NCI-H2029 treated with DMSO at 0.1 percent for 48 hours (cell line): Measurements from ENCODE around the gene FHOD3.

Experiments used
- DNase-seq: peaks from one replicate; lab custom pipeline; 2025; lab: John Stamatoyannopoulos, UW

Gene FHOD3

GRCh38 chr18:36481201-36481657 is 183.7 kb downstream of the FHOD3 start:
- DNase-seq: no peak

- no peak for DNase-seq
Measured at GRCh38 chr18:36481935-36482334, 184.4 kb downstream of the FHOD3 start.

- no peak for DNase-seq
Measured at GRCh38 chr18:36484591-36484990, 187.1 kb downstream of the FHOD3 start.

- DNase-seq: no peak
Measured at GRCh38 chr18:36485772-36486171, 188.3 kb downstream of the FHOD3 start.

GRCh38 chr18:36488131-36488530 is 190.6 kb downstream of the FHOD3 start:
- no peak for DNase-seq

- no peak for DNase-seq
Measured at GRCh38 chr18:36490897-36491296, 193.4 kb downstream of the FHOD3 start.

GRCh38 chr18:36492604-36493329 is 195.3 kb downstream of the FHOD3 start:
- DNase-seq: no peak

- DNase-seq: no peak
Measured at GRCh38 chr18:36493349-36494159, 196.0 kb downstream of the FHOD3 start.

GRCh38 chr18:36494160-36494437 is 196.6 kb downstream of the FHOD3 start:
- DNase-seq: no peak

GRCh38 chr18:36496022-36496421 is 198.5 kb downstream of the FHOD3 start:
- no peak for DNase-seq

GRCh38 chr18:36499938-36500337 is 202.4 kb downstream of the FHOD3 start:
- no peak for DNase-seq

GRCh38 chr18:36501100-36501499 is 203.6 kb downstream of the FHOD3 start:
- no peak for DNase-seq

GRCh38 chr18:36503477-36503876 is 206.0 kb downstream of the FHOD3 start:
- DNase-seq: no peak

- no peak for DNase-seq
Measured at GRCh38 chr18:36504928-36505327, 207.4 kb downstream of the FHOD3 start.

- no peak for DNase-seq
Measured at GRCh38 chr18:36505665-36506064, 208.2 kb downstream of the FHOD3 start.

GRCh38 chr18:36509646-36510197 is 212.2 kb downstream of the FHOD3 start:
- DNase-seq: no peak

- no peak for DNase-seq
Measured at GRCh38 chr18:36511791-36512352, 214.4 kb downstream of the FHOD3 start.

- no peak for DNase-seq
Measured at GRCh38 chr18:36513556-36513955, 216.0 kb downstream of the FHOD3 start.

- DNase-seq: no peak
Measured at GRCh38 chr18:36514778-36515177, 217.3 kb downstream of the FHOD3 start.

- DNase-seq: no peak
Measured at GRCh38 chr18:36516258-36516657, 218.7 kb downstream of the FHOD3 start.

GRCh38 chr18:36516726-36517125 is 219.2 kb downstream of the FHOD3 start:
- no peak for DNase-seq

- DNase-seq: no peak
Measured at GRCh38 chr18:36518839-36519238, 221.3 kb downstream of the FHOD3 start.

- DNase-seq: no peak
Measured at GRCh38 chr18:36519358-36519757, 221.8 kb downstream of the FHOD3 start.
